Tongue (tissue), 2 donors: Measurements from ENCODE around the gene ASCC1. TPM values are rescaled to one million over a fixed set of nuclear protein-coding genes. Genes with fewer than 3 reads are reported as not detected.

Experiments used
- DNase-seq: peaks from one replicate; pipeline ENCODE4 v3.0.0-alpha.2; 2015
- total RNA-seq: library from RNA; depleted of rRNA; stranded (reverse); fragments of >200 nt; gene quantifications from one replicate; pipeline ENCODE4 v1.2.3, GENCODE V29; 2014

The ASCC1 gene
- total RNA-seq, 1 donor from 2014 or later, result 29.0 TPM

DNA sequence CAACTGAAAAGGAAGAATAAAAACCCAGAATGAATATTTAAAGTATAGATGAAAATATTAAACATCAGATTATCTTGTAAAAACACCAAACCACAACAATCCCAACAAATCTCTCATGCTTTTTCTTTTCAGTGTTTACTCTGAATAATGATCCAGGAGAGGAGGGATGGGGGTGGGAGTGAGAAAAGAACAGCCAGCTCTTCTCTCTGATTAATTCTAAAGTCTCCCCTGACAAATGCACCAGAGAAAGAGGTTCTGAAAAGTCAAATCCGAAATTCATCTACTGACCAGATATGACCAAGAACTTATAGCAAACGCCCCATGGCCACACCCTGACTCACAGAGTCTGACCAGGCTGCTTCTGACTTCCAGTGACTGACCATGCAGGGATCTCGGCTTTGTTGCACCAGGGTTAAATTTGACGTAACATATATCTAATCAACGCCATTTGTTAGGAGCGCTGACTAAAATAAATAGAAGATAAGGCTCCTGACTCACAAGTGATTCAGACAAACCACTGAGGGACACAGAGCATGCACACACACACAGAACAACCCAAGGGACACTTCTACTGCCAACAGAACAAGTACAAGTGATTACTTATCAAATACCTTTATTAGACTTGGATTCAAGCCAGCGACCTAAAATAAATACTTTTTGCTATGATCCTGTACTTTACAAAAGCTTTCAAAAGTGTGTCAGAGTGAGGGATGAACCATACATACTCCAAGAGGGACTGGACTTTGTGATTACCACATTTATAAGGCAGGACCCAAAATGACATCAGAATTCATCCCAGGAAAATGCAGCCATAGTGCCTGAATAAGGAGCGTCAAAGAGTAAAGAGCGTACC is 118.4 kb downstream of the ASCC1 start:
- DNase-seq, result no peak

DNA sequence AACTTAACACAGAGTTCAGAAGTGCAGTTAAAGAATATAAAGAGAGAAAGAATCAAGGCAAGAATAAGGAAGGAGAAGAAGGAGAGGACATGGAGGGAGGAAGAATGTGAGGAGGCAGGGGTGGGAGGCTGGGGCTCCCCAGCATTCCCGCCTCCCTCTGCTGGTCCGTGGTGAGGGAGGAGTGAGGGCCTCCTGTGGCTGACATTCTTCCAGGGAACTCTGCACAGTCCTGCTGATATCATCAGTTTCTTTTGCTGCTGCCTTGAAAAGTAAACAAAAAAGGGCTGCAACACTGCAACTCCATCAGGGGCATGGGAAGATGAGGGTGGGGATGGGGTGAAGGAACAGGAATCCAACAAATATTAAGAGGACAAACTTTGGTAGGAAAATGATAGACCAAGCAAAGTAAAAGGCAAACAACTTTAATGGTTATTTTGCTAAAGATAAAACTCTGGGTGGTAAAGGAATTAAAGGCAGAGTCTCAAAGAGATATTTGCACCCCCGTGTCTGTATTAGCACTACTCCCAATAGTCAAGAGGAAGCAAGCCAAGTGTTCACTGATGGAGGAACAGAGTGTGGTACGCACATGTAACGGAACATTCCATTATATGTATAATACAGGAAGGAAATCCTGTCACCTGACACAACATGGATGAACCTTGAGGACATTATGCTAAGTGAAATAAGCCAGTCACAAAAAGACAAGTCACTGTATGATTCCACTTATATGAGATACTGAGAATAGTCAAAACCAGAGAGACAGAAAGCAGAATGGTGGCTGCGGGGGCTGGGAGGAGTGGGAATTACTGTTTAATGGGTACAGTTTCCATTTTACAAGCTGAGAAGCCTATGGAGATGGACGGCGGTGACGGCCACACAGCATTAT is 119.7 kb downstream of the ASCC1 start:
- no peak for DNase-seq

DNA sequence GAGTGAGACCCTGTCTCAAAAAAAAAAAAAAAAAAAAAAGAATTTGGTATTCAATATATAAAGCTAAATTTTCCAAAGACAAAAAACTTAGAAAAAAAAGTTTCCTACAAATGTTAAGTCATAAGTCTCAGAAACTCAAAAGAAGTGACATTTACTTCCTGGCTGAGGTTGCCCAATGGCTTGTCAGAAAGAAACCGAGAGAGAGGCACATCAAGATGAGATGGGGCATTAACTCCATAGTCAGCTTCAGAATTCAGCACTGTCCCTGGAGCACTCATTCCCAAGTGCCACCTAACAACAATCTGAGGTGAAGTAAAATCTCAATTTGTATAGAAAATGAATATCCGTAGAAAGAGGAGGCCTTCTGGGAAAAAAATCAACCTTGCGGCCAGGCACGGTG is 120.9 kb downstream of the ASCC1 start:
- no peak for DNase-seq

DNA sequence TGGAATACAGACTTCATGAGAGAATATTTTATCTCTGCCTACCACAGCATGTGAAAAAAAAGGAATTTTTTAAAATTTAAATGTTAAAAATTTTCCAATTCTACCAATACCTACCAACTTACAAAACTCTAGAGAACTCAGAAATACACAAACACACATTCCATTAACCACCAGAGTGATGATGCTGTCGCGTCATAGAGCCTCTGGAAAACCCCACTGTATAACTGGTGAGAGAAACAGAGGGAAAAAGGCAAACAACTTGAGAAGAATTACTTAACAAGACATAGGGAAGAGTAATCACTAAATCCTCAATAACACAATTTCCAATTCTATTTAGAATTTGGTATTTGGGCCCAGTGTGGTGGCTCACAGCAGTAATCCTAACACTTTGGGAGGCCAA is 121.5 kb downstream of the ASCC1 start:
- no peak for DNase-seq

DNA sequence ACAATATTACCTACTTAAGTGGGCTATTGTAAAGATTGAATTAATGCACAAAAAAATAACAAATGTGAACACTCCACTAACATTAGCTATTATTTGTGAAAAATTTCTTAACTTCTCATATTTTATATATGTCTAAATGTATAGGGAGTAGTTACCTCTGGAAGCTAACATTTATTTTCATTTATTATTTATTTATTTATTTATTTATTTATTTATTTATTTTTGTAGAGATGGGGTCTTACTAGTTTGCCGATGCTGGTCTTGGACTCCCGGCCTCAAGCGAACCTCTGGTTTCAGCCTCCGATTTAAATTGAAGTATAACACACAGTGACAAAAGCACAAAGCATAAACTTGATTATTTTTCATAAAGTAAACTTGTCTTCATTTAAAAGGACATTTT is 122.6 kb downstream of the ASCC1 start:
- no peak for DNase-seq

DNA sequence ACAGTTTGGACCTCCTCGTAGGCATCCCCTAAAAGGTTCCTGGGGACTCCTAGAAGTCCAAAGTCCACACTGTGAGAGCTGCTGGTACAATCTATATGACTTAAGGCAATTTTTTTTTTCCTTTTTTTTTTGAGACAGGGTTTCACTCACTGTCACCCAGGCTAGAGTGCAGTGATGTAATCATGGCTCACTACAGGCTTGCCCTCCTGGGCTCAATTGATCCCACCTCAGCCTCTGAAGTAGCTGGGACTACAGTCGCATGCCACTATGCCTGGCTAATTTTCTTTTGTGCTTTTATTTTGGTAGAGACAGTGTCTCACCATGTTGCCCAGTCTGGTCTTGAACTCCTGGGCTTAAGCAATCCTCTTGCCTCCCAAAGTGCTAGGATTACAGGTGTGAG is 123.1 kb downstream of the ASCC1 start:
- no peak for DNase-seq

DNA sequence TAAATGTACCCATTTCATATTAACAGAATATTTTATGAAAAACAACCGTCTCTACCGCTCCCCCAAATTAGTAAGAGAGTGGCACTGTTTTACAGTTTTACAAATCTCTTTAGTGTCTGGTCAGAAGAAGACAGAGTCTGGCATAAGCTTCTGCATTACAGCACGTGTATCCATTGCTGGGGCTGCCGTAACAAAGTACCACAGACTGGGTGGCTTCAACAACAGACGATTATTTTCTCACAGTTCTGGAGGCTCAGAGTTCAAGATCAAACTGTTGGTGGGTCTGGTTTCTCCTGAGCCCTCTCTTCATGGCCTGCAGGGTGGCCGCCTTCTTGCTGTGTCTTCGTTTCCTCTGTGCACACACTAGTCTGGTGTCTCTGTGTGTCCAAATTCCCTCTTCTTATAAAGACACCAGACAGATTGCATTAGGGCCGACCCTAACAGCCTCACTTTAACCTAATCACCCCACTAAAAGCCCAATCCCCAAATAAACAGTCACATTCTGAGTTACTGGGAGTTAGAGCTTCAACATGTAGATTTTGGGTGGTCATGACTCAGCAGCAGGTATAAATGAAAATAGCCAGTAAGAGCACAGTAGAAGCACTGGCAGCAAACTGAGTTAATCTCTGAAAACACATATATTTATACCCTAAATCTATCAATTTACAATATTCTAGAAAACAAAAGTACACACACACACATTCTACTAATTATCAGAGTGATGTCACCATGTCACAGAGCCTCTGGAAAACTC is 123.7 kb downstream of the ASCC1 start:
- DNase-seq, result no peak

DNA sequence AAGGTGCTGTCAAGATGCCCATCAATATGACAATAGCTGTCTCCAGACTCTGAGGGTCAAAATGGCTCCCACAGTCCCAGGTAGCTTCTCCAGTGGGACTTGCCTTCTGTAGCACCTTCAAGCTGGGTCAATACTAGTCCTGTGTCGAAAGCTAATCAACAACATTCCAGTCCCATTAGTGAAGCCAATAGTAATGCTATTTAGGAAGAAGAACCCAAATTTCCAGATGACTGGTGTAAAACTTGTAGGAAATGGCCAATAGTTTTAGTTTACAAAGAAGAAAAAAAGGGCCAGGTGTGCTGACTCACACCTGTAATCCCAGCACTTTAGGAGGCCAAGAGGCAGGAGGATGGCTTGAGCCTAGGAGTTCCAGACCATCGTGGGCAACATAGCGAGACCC is 125.8 kb downstream of the ASCC1 start:
- DNase-seq, result no peak

DNA sequence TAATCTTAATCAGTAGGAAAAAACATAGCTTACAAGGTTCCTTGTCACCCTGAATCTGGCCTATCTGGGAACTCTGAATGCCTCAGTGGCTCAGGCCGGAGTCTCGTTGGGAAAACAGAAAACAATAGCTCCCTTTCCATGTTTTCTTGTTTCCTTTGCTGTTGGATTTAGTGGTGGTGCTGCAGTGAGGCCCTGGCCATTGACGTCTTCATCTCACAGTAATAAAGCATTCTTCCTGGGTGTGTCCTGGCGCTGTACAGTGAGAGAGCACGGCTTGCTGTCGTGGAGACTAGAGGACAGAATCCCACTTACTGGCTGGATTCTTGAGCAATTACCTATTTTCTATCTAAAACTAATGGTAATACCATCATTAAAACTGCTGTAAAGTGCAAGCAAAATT is 126.5 kb downstream of the ASCC1 start:
- peak; percentile 36 for DNase-seq

DNA sequence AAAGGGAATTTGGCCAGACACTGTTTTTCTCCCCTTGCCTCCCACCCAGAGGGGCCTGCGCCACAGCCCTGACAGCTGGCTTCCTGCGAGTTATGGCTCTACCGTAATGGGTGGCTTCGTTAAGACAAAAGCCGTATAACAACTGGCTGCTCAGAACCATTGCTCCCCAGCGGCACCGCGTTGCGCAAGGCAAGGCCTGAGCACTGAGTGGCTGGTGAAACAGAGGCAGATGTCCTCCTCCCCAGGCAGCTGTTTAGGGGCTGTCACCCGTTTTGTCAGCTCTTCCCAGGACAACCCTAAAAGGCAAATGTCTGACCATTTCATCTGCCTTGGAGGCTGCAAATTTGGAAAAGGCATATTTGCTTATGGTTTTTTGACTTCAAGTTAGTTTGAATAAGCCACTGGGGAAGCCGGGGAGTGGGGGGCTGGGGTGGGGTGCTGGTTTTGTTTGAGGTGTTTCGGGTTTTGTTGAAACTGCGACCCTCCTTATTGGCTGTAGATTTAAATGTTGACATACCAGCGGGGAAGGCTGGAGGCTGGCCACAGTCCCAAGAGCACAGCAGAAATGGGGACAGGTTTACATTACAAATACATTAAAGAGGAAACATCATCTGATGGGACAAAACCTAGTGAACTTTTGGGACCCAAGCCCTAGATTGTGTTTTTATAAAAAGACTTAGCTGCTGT is 127.0 kb downstream of the ASCC1 start:
- DNase-seq, result peak; percentile 83

DNA sequence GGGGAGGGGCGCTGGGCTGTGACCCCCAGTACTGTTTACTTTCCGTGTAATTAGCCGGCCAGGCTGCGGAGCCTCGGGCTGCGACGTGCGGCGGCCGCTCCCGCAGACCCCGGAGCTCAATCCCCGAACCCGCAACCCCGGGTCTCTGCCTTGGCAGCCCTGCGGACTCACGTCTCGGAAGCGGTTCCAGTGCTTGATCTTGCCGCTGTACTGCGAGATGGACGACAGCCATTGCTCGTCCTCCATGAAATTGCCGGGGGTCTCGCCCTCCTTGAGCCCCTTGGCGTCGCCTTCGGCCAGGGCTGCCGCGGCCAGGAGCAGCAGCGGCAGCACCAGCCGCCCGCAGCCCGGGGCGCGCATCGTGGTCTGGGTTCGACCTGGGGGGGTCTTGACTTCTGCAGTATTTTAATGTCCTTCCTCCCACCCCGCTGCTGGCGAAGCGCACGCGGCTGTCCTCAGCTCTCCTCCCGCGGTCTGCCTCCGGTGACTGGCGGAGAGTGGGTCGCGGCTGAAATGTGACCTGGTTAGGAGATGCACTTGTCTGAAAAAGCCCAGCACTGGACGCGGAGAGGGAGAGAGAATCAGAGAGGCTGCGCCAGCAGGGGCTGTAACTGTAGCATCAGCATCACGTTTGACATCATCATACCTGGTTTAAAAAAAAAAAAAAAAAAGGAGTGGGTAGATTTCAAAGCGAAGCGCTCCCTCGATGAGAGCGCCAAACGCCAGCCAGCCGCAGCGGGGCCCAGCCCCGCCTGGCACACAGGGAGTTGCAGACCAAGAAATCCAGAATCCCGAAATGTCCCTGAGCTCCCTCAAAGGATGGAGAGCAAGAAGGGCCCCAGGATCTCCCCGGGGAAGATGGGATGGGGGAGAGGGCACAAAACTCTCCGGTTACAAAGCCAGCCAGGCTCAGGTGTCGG is 127.8 kb downstream of the ASCC1 start, which contains the start of gene SPOCK2:
SPOCK2 (minus strand) TSS at position 583 of the 920 bp plus-strand sequence; CDS start at position 360, 223 bp downstream.
- peak; percentile 38 for DNase-seq

DNA sequence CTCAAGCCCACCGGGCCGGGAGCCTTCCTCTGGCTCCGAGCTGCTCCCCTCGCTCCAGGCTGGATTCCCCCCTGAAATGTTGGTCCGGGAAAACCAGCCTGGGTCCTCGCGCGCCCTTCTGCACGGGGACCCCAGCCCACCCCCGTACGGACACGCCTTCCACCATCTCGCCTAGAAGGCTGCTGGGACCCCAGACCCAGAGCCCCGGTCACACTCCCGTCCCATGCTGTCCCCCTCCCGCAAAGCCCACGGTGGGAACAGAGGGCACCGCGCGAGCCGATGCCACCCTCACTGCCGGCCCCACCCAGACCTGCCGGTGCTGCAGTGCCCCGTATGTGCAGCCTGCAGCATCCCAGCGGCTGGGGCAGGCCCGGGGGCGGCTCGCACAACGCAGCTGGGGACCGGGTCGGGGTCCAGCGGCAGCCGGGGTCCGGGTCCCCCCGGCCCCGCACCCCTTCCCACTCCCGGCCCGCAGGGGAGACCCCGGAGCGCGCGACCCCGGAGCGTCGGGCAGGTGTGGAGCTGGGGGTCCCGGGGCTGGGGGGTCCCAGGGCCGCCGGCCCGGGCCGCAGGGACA is 128.6 kb downstream of the ASCC1 start:
- DNase-seq, result no peak

DNA sequence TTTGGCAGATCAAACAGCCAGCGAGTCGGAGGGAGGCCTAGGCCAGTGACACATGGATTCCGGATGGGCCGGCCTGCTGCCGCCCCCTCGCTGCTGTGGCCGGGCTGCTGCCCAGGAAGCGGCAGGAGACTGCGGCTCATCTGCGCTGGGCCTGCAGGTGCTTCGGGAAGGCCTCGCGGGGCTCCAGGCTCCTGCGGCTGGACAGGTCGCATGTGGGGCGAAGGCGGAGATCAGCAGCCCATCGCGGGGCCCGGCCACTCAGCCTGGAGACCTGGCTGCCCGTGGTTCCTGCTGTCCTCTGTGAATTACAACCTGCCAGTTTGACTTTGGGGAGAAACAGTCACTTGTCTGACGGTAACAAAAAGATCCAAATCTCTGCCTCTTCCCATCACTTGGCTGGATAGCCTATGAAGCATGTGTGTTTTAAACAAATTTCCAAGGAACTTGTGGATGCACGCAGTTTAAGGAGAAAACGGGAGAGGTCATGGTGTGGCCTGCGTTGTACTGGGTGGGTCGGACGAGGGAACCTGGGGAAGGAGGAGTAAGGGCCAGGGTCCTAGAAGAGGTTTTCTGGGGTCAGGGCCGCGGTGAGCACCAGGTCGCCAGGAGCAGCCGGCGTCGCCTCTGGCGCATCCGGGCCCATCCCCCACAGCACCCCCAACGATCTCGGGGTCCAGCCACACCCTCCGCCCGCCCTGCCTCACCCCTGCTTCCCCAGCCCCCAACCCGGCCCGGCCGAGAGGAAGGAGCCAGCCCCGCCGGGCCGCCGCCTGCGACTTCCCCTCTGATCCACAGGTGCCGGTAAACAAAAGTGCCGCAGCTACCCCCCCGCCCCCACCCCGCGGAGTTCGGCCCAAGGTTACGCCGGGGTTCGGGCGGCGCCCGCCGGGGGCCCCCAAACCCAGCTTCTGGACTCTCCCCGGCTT is 129.3 kb downstream of the ASCC1 start:
- DNase-seq, result no peak

DNA sequence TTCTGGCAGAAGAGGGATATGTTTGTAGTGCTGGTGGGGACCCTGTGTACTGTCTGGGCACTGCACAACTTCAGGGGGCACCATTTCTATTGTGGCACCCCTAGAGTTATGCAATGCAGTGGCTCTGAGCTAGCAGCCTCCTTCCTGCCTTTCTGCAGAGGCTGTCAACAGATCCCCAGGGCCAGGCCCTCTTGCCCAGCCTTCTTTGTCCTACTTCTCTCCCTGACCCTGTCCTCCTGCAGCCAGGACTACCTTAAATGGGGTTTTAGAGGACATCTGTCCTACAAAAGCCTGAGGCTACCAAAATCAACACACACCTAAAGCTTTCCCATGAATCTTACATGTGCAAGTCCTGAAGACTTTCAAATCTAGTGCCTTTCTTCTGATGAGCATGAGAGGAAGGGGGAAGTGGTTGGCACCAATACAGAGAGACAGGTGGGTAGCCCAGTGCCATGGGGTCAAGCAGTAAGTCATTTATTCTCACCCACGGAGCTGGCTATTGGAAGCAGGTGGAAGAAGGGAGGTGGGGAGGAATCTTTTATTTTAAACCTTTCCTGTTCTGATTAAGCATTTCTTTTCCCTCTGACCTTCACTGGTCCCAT is 130.1 kb downstream of the ASCC1 start:
- DNase-seq, result no peak

DNA sequence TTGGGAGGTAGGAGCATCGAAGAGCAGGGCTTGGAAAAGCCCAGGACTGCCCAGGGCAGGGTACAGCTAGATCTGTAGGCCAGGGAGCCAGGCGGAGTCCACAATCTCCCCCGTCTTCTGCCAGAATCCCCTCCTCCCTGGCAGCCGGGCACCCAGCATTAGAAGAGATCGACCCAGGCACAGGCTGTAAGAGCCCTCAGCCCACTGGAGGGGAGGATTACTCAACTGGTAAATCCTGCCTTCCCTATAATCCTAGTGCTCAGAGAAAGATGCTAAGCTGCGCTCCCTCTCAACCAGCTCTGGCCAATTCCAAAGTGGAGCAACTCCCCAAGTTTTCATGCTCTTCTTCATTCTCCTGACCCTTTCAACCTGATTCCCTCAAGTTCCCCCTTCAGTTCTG is 130.9 kb downstream of the ASCC1 start:
- no peak for DNase-seq

DNA sequence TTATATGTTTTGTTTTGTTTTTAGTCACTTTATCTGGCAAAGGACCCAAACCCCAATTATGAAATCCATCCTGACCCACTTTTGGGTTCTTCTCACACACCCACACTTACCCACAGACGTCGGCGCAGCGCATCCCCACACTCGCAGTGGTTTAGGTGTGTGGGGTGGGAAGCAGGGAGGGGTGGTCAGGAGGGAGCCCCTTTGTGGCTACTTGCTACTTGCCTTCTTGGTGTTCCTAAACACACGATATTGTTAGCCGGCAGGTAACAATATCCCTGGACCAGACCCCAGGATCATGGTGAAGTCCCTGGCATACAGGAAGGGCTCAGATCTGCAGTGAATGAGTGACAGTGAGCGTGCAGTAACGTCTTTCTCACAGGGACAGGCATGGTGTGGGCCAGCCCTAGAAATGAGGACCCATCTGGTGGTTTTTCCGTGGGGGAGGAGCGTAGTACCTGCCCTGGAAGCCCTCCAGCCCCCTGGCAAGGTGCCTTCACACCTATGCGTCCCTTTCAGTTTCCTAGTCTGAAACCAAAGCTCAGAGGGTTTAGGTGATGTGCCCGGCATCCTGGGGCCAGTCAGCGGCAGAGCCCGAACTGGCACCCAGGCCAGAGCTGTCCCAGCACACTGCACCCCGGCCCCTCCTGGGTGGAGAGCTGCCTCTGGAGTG is 132.2 kb downstream of the ASCC1 start:
- no peak for DNase-seq

DNA sequence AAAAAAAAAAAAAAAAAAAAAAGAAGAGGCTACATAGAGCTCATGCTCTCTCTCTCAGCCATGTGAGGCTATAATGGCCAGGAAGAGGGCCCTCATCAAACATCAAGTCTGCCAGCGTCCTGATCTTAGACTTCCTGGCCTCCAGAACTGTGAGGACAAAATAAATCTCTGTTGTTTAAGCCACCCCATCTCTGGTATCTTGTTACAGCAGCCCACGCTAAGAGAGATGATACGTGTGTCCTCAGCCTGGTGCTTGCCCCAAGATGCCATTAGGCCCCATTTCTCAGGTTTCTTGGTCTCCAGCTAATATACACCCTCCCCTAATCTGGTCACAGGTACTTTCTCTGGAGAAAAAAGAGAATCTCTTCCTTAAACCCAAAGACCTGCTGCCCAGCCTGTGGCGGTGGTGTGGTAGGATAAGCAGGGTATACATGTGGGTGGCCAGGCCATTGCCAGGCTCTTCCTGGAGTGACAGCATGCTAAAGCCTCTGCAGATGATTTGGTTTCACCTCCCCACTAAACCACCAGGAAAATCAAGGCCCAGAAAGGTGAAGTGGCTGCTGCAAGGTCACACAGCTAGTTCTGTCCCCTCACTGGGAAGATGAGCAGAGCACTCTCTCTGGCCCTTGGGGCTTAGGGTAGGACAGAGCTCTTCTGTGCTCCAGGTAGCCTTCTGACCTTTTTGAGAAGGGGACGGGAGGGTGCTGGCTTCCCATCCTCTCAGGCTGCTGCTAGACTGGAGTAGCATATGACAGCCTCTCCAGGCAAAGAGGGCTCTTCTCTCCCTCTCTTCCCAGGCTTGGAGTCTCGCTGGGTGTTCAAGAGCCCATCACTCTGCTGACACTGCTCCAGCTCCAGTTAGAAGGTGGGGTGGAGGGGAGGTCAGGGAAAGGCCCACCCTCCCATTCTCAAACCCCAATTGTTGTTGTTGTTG is 133.0 kb downstream of the ASCC1 start:
- no peak for DNase-seq
